ENCODE data around the gene KCNJ16.

KCNJ16 gene

DNA sequence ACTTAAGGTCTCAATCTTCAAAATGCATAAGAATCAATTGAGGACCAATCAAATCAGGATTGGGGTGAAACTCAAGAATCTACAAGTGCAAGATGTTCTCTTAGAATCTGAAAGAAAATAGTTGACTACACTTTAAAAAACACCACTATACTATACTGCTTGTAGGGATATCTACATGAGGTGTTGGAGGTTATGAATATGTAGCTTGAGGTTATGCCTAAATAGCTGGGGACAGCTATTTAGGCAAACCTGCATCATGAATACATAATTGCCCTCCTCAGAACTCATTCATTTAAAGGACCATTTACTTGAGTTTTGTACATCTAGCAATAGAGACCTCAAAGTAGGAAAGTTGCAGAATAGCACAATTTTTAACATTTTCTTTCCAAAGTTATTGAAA lies 40.1 kb downstream of the KCNJ16 start:
- no peak for DNase-seq (ENCODE audit: extremely low spot score)
- ChIA-PET POLR2A (no interaction called here), CTCF (interaction anchor here (1.4 to 1.8 kb wide), 2 partner anchors 9 to 12 kb away, joined by 4 to 5 read pairs; no protein-coding TSS in a partner anchor)

DNA sequence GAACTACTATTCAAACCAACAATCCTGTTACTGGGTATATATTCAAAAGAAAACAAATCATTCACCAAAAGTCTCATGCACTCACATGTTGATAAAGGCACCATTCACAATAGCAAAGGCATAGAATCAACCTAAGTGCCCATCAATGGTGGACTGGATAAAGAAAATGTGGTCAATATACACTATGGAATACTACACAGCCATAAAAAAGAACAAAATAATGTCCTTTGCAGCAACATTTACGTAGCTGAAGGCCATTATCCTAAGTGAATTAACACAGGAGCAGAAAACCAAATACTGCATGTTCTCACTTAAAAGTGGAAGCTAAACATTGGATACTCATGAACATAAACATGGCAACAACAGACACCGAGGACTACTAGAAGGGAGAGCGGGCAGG lies 41.9 kb downstream of the KCNJ16 start:
- DNase-seq (ENCODE audit: extremely low spot score), result no peak
- TF ChIP-seq, protein P1, sequence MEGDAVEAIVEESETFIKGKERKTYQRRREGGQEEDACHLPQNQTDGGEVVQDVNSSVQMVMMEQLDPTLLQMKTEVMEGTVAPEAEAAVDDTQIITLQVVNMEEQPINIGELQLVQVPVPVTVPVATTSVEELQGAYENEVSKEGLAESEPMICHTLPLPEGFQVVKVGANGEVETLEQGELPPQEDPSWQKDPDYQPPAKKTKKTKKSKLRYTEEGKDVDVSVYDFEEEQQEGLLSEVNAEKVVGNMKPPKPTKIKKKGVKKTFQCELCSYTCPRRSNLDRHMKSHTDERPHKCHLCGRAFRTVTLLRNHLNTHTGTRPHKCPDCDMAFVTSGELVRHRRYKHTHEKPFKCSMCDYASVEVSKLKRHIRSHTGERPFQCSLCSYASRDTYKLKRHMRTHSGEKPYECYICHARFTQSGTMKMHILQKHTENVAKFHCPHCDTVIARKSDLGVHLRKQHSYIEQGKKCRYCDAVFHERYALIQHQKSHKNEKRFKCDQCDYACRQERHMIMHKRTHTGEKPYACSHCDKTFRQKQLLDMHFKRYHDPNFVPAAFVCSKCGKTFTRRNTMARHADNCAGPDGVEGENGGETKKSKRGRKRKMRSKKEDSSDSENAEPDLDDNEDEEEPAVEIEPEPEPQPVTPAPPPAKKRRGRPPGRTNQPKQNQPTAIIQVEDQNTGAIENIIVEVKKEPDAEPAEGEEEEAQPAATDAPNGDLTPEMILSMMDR (IDR thresholded peaks at IDR 0.05; ENCODE audit: control extremely low read depth, extremely low read depth, low read depth, missing control alignments), result no peak
- ChIA-PET POLR2A (no interaction called here), CTCF (interaction anchor here (1.1 kb wide), 1 partner anchor 15 kb away, joined by 3 read pairs; no protein-coding TSS in a partner anchor)

More for the DNA sequence above, 40.1 kb downstream of the KCNJ16 start:
- TF ChIP-seq, protein P1 (IDR thresholded peaks at IDR 0.05; ENCODE audit: control extremely low read depth, extremely low read depth, low read depth, missing control alignments), result no peak

DNA sequence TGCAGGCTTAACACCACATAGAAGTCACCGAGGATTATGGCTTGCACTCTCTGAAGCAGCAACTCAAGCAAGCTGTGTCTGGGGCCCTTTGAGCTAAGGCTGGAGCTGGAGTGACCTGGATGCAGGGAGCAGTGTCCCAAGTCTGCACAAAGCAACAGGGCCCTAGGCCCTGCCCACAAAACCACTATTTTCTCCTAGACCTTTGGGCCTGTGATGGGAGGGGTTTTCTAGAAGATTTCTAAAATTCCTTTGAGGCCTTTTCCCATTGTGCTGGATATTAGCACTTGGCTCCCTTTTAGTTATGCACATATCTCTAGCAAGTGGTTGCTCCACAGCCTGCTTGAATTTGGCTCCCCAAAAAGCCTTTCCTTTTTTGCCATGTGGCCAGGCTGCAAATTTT lies 44.5 kb downstream of the KCNJ16 start:
- DNase-seq (ENCODE audit: extremely low spot score), result no peak
- ChIA-PET CTCF (interaction anchor here (1.1 kb wide), 1 partner anchor 512 kb away, joined by 3 read pairs; no protein-coding TSS in a partner anchor), POLR2A (no interaction called here)
- TF ChIP-seq, protein P1 (IDR thresholded peaks at IDR 0.05; ENCODE audit: control extremely low read depth, extremely low read depth, low read depth, missing control alignments), result no peak

DNA sequence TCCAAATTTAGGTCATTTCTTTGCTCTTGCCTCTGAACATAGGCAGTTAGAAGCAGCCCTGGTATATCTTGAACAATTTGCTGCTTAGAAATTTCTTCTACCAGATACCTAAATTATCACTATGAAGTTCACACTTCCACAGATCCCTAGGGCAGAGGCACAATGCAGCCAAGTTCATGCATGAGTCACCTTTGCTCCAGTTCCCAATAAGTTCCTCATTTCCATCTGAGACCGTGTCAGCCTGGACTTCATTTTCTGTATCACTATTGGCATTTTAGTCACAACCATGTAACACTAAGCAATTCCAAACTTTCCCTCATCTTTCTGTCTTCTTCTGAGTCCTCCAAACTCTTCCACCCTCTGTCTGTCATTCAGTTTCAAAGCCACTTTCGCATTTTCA lies 45.0 kb downstream of the KCNJ16 start:
- no peak for DNase-seq (ENCODE audit: extremely low spot score)
- CTCF ChIA-PET, result no interaction called here
- TF ChIP-seq, protein P1 (IDR thresholded peaks at IDR 0.05; ENCODE audit: control extremely low read depth, extremely low read depth, low read depth, missing control alignments), result no peak
- POLR2A ChIA-PET, result no interaction called here

DNA sequence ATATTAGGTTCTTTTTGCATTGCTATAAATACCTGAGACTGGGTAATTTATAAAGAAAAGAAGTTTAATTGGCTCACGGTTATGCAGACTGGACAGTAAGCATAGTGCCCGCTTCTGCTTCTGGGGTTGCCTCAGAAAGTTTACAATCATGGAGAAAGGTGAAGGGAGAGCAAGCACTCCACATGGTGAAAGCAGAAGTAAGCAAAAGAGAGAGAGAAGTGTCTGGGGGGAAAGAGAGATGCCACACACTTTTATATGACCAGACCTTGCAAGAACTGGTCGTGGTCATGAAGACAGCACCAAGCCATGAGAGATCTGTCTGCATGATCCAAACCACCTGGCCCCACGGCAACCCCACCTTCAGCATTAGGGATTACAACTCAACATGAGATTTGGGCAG lies 45.4 kb downstream of the KCNJ16 start:
- TF ChIP-seq, protein P1 (IDR thresholded peaks at IDR 0.05; ENCODE audit: control extremely low read depth, extremely low read depth, low read depth, missing control alignments), result no peak
- ChIA-PET POLR2A (no interaction called here), CTCF (no interaction called here)
- DNase-seq (ENCODE audit: extremely low spot score), result no peak

DNA sequence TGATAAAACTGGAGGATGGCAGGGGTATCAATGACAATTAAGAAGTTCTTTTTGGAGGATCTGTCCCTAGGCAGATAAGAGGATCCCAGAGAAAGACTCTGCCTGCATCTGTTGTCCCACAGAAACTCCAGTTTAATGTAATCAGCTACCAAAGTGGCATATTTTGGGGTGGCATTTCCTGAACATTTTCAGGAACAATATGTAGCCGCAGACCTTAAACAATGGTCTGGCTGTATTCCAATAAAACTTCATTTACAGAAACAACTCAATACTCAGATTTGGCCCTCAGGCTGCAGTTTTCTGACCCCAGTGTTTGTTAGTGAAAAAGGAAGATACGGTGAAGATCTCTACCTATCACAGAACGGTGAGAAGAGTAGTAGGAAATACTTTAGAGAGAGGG lies 46.1 kb downstream of the KCNJ16 start:
- ChIA-PET POLR2A (no interaction called here), CTCF (no interaction called here)
- no peak for DNase-seq (ENCODE audit: extremely low spot score)
- TF ChIP-seq, protein P1 (IDR thresholded peaks at IDR 0.05; ENCODE audit: control extremely low read depth, extremely low read depth, low read depth, missing control alignments), result no peak

DNA sequence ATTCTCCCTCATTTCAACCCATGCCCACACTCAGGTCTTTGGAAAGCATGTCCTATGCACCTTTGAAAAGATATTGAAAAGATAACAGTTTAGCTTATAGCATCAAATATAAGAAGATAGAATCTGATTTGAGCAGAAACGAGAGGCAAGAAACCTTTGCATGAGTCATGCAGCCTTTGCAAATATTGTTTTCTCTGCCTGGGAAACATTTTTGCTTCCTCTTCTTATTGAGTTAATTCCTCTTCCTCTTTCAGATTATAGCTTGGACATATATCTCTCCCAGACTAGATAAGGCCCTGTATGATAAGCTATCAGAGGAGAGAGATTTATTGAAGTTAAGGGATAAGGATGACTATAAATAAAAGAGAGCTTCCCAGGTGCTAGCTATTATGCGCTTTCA lies 48.2 kb downstream of the KCNJ16 start:
- ChIA-PET POLR2A (no interaction called here), CTCF (no interaction called here)
- TF ChIP-seq, protein P1 (IDR thresholded peaks at IDR 0.05; ENCODE audit: control extremely low read depth, extremely low read depth, low read depth, missing control alignments), result no peak
- no peak for DNase-seq (ENCODE audit: extremely low spot score)

Measured in GM10248 (cell line).